Mucosa of descending colon (tissue), 3 donors: ENCODE data around the gene CRADD. TPM values are rescaled to one million over a fixed set of nuclear protein-coding genes. Genes with fewer than 3 reads are reported as not detected.

Source experiments
- ATAC-seq: fragments of 200-7000 bp; cut with Tn5 transposase; one replicate; pipeline ENCODE4 v1.9.1; 2020; ENCODE audit warnings: mild to moderate bottlenecking, moderate library complexity
- DNase-seq, 3 donors: peaks; one replicate each; pipeline ENCODE4 v3.0.0-alpha.2; 2020
- H3K36me3 ChIP-seq: fragments of 200-600 bp; one replicate; pipeline ENCODE4 v1.8.0; 2021; ENCODE audit warnings: low read depth, mild to moderate bottlenecking
- H3K4me1 ChIP-seq: fragments of 200-600 bp; one replicate; pipeline ENCODE4 v1.8.0; 2021; ENCODE audit warnings: low read depth, mild to moderate bottlenecking
- H3K4me3 ChIP-seq: fragments of 200-600 bp; one replicate; pipeline ENCODE4 v1.8.0; 2021; ENCODE audit warnings: mild to moderate bottlenecking
- H3K9me3 ChIP-seq: fragments of 200-600 bp; one replicate; pipeline ENCODE4 v1.8.0; 2021; ENCODE audit warnings: mild to moderate bottlenecking
- intact Hi-C, 2 donors: fragments of 100-400 bp; cut with DNase I in 1 of 2; cut with micrococcal nuclease in 1 of 2; formaldehyde crosslinking; loops; one replicate each; pipeline versions ENCODE4 v1.11.0 to v1.11.1; 2022; cut with DNase I, micrococcal nuclease
- total RNA-seq, 3 donors: library from RNA; stranded (reverse); fragmentation: NEBNext Ultra II Directional in 2 of 3; extraction: Animal tissue kit (Norgen Biotek cat#: 25700) in 2 of 3; gene quantifications; one replicate each; pipeline versions ENCODE4 v1.2.1 to v1.2.4, GENCODE V29; 2021 to 2023
- TF ChIP-seq, protein P1 (sequence below): fragments of 200-600 bp; IDR thresholded peaks from one replicate; pipeline ENCODE4 v1.8.0; 2022; ENCODE audit warnings: antibody characterized with exemption, mild to moderate bottlenecking
- donor health status: DM: no; HTN: no; CAD: no; lungs with moderate emphysema.
- donor health status: DM: no; HTN: no; CAD: no.
- donor health status: DM: no; HTN: yes; CAD: no.

Gene CRADD
- total RNA-seq, 3 donors from 2014 or later = 18.4 to 27.9 (median 22.7) TPM

- Histone ChIP-seq H3K36me3 (no peaks in the 10 kb centered on the region), H3K4me3 (no peak overlapping the region), H3K4me1 (peaks cover 9% of the 10 kb centered on the region), H3K9me3 (no peaks in the 10 kb centered on the region)
- TF ChIP-seq, protein P1, sequence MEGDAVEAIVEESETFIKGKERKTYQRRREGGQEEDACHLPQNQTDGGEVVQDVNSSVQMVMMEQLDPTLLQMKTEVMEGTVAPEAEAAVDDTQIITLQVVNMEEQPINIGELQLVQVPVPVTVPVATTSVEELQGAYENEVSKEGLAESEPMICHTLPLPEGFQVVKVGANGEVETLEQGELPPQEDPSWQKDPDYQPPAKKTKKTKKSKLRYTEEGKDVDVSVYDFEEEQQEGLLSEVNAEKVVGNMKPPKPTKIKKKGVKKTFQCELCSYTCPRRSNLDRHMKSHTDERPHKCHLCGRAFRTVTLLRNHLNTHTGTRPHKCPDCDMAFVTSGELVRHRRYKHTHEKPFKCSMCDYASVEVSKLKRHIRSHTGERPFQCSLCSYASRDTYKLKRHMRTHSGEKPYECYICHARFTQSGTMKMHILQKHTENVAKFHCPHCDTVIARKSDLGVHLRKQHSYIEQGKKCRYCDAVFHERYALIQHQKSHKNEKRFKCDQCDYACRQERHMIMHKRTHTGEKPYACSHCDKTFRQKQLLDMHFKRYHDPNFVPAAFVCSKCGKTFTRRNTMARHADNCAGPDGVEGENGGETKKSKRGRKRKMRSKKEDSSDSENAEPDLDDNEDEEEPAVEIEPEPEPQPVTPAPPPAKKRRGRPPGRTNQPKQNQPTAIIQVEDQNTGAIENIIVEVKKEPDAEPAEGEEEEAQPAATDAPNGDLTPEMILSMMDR = no peak
- DNase-seq = no peak
- intact Hi-C loops = no loop called here
- ATAC-seq = peak; percentile 20
Observed at GRCh38 chr12:93902192-93902591, 225.0 kb downstream of the CRADD start.

DNA sequence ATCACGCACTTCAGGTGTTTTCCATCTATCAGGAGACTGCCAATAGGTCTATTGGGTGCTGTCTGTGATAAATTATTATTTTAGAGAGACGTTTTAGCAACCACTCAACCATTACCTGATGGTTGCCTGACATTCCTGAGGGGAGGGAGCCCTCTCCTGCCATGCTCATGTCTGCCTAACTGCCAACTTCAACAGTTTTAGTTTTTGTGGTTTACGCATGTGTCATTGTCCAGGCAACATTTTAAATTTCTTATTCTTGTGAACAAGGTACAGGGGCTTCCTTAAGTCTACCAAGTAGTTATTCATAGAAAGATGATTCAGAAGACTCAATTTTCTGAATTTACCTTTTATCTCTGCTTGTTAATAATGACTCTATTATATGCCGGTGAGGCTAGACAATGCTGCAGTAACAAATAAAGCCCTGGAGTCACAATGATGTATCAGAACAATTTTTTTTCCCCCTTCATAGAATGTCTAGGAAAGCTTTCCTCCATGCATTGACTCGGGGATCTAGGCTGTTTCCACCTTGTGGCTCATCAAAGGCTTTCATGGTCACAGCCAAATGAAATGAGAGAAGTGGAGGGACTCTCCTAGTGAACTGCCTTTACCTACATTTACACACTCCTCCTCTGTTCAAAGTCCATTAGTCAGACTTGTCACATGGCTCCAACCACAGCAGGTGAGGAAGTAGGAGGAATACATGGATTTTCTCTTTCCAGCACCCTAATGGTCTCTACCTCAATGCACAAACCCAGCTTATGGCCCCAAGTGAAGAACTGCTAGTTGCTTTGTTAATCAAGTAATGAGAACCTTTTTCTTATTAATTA lies 225.8 kb downstream of the CRADD start:
- TF ChIP-seq, protein P1 = no peak
- intact Hi-C loops = no loop called here
- DNase-seq (peak in 1 of 3 donors; percentile 36), ATAC-seq (peak; percentile 90)
- H3K36me3 ChIP-seq = no peaks in the 10 kb centered on the region
- H3K4me1 ChIP-seq = peaks cover 9% of the 10 kb centered on the region
- no peaks in the 10 kb centered on the region for H3K9me3 ChIP-seq
- no peak overlapping the region for H3K4me3 ChIP-seq

DNA sequence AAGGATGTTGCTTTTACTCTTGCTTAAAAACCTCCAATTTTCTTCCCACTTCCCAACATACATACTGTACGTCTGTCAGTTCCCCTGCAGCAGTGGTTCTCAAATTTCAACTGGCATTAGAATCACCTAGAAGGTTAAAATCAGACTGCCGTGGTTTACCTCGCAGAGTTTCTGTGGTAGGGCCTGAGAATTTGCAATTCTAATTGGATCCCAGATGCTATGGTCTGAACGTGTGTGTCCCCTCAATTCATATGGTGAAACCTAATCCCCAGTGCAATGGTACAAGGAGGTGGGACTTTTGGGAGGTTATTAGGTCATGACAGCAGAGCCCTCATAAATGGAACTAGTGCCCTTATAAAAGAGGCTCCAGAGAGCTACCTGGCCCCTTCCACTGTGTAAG lies 226.9 kb downstream of the CRADD start:
- TF ChIP-seq, protein P1 = no peak
- Histone ChIP-seq H3K9me3 (no peaks in the 10 kb centered on the region), H3K4me3 (no peak overlapping the region), H3K36me3 (no peaks in the 10 kb centered on the region), H3K4me1 (peaks cover 6% of the 10 kb centered on the region)
- ATAC-seq (no peak), DNase-seq (no peak)
- intact Hi-C loops = no loop called here

DNA sequence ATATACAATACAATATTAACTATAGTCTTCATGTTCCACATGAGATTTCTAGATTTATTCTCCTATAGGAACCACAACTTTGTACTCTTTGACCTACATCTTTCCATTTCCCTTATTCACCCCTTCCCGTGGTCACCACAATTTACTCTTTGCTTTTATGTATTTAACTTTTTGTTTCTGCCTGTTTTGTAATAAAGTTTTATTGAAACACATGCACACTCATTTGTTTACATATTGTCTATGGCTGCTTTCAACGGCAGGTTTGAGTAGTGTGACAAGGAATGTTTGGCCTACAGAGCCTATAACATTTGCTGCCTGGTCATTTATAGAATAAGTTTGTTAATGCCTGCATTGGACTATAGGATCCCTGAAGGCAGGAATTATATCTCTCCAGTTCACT lies 231.1 kb downstream of the CRADD start:
- no peak for ATAC-seq
- H3K4me1 ChIP-seq = no peaks in the 10 kb centered on the region
- TF ChIP-seq, protein P1 = no peak

GRCh38 chr12:93908846-93909567 lies 231.8 kb downstream of the CRADD start:
- TF ChIP-seq, protein P1 = no peak
- intact Hi-C loops = no loop called here
- DNase-seq (peak in 2 of 3 donors; percentile 44 to 60), ATAC-seq (peak; percentile 82)
- no peaks in the 10 kb centered on the region for H3K4me1 ChIP-seq
- no peak overlapping the region for H3K4me3 ChIP-seq
- H3K9me3 ChIP-seq = no peaks in the 10 kb centered on the region
- H3K36me3 ChIP-seq = no peaks in the 10 kb centered on the region

More for the DNA sequence above, 231.1 kb downstream of the CRADD start:
- H3K36me3 ChIP-seq = no peaks in the 10 kb centered on the region
- DNase-seq = no peak
- no peak overlapping the region for H3K4me3 ChIP-seq
- intact Hi-C loops = no loop called here
- H3K9me3 ChIP-seq = no peaks in the 10 kb centered on the region
